Transverse colon (tissue), 3 donors: Measurements from ENCODE around the gene PRSS53.

ENCODE experiments used
- CTCF ChIP-seq, 5 experiments: fragments of 200-600 bp in 3 of 5; fragments of 450-650 bp in 2 of 5; sonication (generic) in 3 of 5; IDR thresholded peaks; 1 replicate in 2 of 5; 2 replicates in 3 of 5; pipeline ENCODE4 v1.5.1; 2016 to 2017; ENCODE audit warnings: antibody characterized with exemption in 5 of 5, inconsistent platforms in 3 of 5, mild to moderate bottlenecking in 2 of 5, moderate library complexity in 1 of 5
- EP300 ChIP-seq: sonication (generic); formaldehyde crosslinking; IDR thresholded peaks from one replicate; pipeline ENCODE4 v1.6.1; 2017; ENCODE audit warnings: antibody characterized with exemption, low read depth

- TF ChIP-seq EP300 (no peak), CTCF (IDR thresholded peaks at IDR 0.05) (no peak)
These were observed 23.8 kb downstream of the PRSS53 start for GRCh38 chr16:31064882-31065461.
